CD14-positive monocyte (primary cell): ENCODE results near the gene KLK3. TPM values are rescaled to one million over a fixed set of nuclear protein-coding genes. Genes with fewer than 3 reads are reported as not detected.
A peak's percentile ranks its signal among the peaks of the same experiment; 100 is the strongest.

ENCODE experiments used
- DNase-seq, 3 donors: peaks; one replicate each; pipeline ENCODE4 v3.0.0-alpha.2; 2011 to 2022
- H2AFZ ChIP-seq: 2 replicates; pipeline ENCODE4 v1.6.0; 2012; ENCODE audit warnings: mild to moderate bottlenecking, low read depth, low read length, inconsistent platforms; ENCODE audit not compliant: insufficient read depth, poor library complexity, severe bottlenecking
- H3K27ac ChIP-seq, 2 donors: 1 replicate in 1 of 2; 2 replicates in 1 of 2; pipeline ENCODE4 v1.5.1; 2012 to 2013; ENCODE audit warnings: low read length in 2 of 2, control low read depth in 1 of 2, inconsistent platforms in 1 of 2, low read depth in 1 of 2, mild to moderate bottlenecking in 1 of 2
- H3K27me3 ChIP-seq, 2 donors: one replicate each; pipeline versions ENCODE4 v1.6.0 to v1.6.1; 2011 to 2013; ENCODE audit warnings: low read length in 2 of 2; ENCODE audit not compliant: control insufficient read depth in 2 of 2, insufficient read depth in 2 of 2
- H3K36me3 ChIP-seq, 2 donors: replicated peaks in 1 of 2; 1 replicate in 1 of 2; 2 replicates in 1 of 2; pipeline versions ENCODE4 v1.5.1 to v1.6.1; 2012 to 2013; ENCODE audit warnings: low read length in 2 of 2, control low read depth in 1 of 2, inconsistent platforms in 1 of 2, mild to moderate bottlenecking in 1 of 2; ENCODE audit not compliant: insufficient read depth in 2 of 2, control insufficient read depth in 1 of 2
- H3K4me1 ChIP-seq, 2 donors: 1 replicate in 1 of 2; 2 replicates in 1 of 2; pipeline versions ENCODE4 v1.5.1 to v1.6.1; 2012 to 2013; ENCODE audit warnings: low read length in 2 of 2, control low read depth in 1 of 2, inconsistent platforms in 1 of 2, mild to moderate bottlenecking in 1 of 2, moderate library complexity in 1 of 2; ENCODE audit not compliant: insufficient read depth in 2 of 2, control insufficient read depth in 1 of 2
- H3K4me2 ChIP-seq: replicated peaks from 2 replicates; pipeline ENCODE3; 2012; ENCODE audit warnings: low read length, moderate library complexity, mild to moderate bottlenecking; ENCODE audit not compliant: poor library complexity, severe bottlenecking; ENCODE audit errors: extremely low read depth
- H3K4me3 ChIP-seq, 3 experiments: fragments of 200-600 bp in 1 of 3; sonication (generic) in 1 of 3; replicated peaks in 1 of 3; 1 replicate in 2 of 3; 2 replicates in 1 of 3; pipeline ENCODE4 v1.5.1; 2011 to 2013; ENCODE audit warnings: low read length in 3 of 3, mild to moderate bottlenecking in 3 of 3, control low read depth in 2 of 3, low read depth in 2 of 3, inconsistent platforms in 1 of 3, moderate library complexity in 1 of 3
- H3K79me2 ChIP-seq: 2 replicates; pipeline ENCODE4 v1.6.0; 2012; ENCODE audit warnings: mild to moderate bottlenecking, control low read depth, inconsistent platforms, low read length, moderate library complexity; ENCODE audit not compliant: insufficient read depth
- H3K9ac ChIP-seq: 2 replicates; pipeline ENCODE4 v1.6.0; 2017; ENCODE audit warnings: low read length, mild to moderate bottlenecking; ENCODE audit not compliant: insufficient read depth, poor library complexity, severe bottlenecking
- H3K9me3 ChIP-seq, 2 donors: replicated peaks in 1 of 2; 1 replicate in 1 of 2; 2 replicates in 1 of 2; pipeline versions ENCODE4 v1.5.1 to v1.6.1; 2012 to 2013; ENCODE audit warnings: low read length in 2 of 2, control low read depth in 1 of 2; ENCODE audit not compliant: control insufficient read depth in 1 of 2, insufficient read depth in 1 of 2
- H4K20me1 ChIP-seq: 2 replicates; pipeline ENCODE4 v1.6.0; 2012; ENCODE audit warnings: mild to moderate bottlenecking, low read length, control low read depth, moderate library complexity; ENCODE audit not compliant: insufficient read depth
- H3K27ac Mint-ChIP-seq, 7 donors: one replicate each; pipeline ENCODE4 v1.8.0; 2020; ENCODE audit warnings: mild to moderate bottlenecking in 7 of 7, mixed read lengths in 7 of 7, moderate library complexity in 6 of 7, inconsistent platforms in 2 of 7
- H3K27me3 Mint-ChIP-seq, 3 donors: one replicate each; pipeline ENCODE4 v1.8.0; 2021 to 2022; ENCODE audit warnings: low read depth in 3 of 3, mild to moderate bottlenecking in 3 of 3, mixed read lengths in 3 of 3, moderate library complexity in 3 of 3, inconsistent platforms in 1 of 3
- H3K36me3 Mint-ChIP-seq, 2 donors: one replicate each; pipeline ENCODE4 v1.8.0; 2020; ENCODE audit warnings: mixed read lengths in 2 of 2, inconsistent platforms in 1 of 2, mild to moderate bottlenecking in 1 of 2
- H3K4me1 Mint-ChIP-seq: one replicate; pipeline ENCODE4 v1.8.0; 2020; ENCODE audit warnings: mild to moderate bottlenecking, mixed read lengths
- H3K4me3 Mint-ChIP-seq, 2 donors: one replicate each; pipeline ENCODE4 v1.8.0; 2020; ENCODE audit warnings: mild to moderate bottlenecking in 2 of 2, mixed read lengths in 2 of 2, moderate library complexity in 1 of 2
- H3K9me3 Mint-ChIP-seq, 7 donors: one replicate each; pipeline ENCODE4 v1.8.0; 2020 to 2022; ENCODE audit warnings: mixed read lengths in 7 of 7, mild to moderate bottlenecking in 6 of 7, moderate library complexity in 6 of 7, inconsistent platforms in 2 of 7
- WGBS: methylation state at CpG from one replicate; pipeline ENCODE4 v1.1.5; 2013; ENCODE audit warnings: missing lambda C conversion rate; ENCODE audit not compliant: insufficient coverage; 5-methylcytosine and 5-hydroxymethylcytosine counted together
- intact Hi-C, 2 donors: fragments of 100-400 bp; cut with micrococcal nuclease; formaldehyde crosslinking; loops; one replicate each; pipeline versions ENCODE4 v1.15.0 to v1.15.1; 2023
- polyA plus RNA-seq, 3 donors: library from polyadenylated mRNA; depleted of rRNA in 1 of 3; unstranded in 2 of 3; stranded (reverse) in 1 of 3; fragments of 300-500 nt in 2 of 3; fragments of >200 nt in 1 of 3; fragmentation: Illumina TruSeq in 2 of 3; gene quantifications; 1 replicate in 2 of 3; 2 replicates in 1 of 3; pipeline ENCODE4 v1.2.3, GENCODE V29; 2012 to 2021
- TF ChIP-seq, protein P1 (sequence below): fragments of 200-600 bp; IDR thresholded peaks from one replicate; pipeline ENCODE4 v1.8.0; 2022; ENCODE audit warnings: antibody characterized with exemption, mild to moderate bottlenecking

The KLK3 gene
- polyA plus RNA-seq, 3 donors: not detected

DNA sequence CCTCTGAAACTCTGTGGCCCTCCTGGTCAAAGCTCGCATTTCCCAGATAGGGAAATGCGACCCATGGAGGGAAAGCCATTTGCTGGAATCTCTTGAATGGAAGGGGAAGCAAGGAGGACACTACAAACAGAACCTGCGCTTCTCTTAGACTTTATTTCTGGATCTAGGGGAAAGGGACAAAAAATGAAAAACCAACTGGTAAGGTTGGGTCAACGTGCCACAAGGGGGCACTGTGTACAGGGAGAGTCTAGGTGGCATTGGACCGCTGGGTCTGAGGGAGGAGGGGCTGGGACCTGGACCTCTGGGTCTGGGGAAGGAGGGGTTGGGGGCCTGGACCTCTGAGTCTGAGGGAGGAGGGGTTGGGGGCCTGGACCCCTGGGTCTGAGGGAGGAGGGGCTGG, 51.5 kb downstream of the KLK3 start:
- no peak overlapping the region for H3K27ac ChIP-seq
- WGBS: 32% methylated on average over 3 of the region's 5 CpGs
- Mint-ChIP-seq H3K27ac (no peak overlapping the region), H3K36me3 (no peaks in the 10 kb centered on the region), H3K9me3 (peaks cover 2 to 12% (median 7%) of the 10 kb centered on the region in 7 donors), H3K4me1 (peaks cover 5% of the 10 kb centered on the region), H3K4me3 (no peak overlapping the region), H3K27me3 (peaks cover 5 to 35% (median 9%) of the 10 kb centered on the region in 3 donors)
- H3K4me2 ChIP-seq: no peak overlapping the region
- H3K4me1 ChIP-seq: peaks cover 0 to 7% of the 10 kb centered on the region in 2 donors
- peaks cover 6 to 36% of the 10 kb centered on the region in 2 donors for H3K27me3 ChIP-seq
- H3K4me3 ChIP-seq: no peak overlapping the region
- TF ChIP-seq, protein P1, sequence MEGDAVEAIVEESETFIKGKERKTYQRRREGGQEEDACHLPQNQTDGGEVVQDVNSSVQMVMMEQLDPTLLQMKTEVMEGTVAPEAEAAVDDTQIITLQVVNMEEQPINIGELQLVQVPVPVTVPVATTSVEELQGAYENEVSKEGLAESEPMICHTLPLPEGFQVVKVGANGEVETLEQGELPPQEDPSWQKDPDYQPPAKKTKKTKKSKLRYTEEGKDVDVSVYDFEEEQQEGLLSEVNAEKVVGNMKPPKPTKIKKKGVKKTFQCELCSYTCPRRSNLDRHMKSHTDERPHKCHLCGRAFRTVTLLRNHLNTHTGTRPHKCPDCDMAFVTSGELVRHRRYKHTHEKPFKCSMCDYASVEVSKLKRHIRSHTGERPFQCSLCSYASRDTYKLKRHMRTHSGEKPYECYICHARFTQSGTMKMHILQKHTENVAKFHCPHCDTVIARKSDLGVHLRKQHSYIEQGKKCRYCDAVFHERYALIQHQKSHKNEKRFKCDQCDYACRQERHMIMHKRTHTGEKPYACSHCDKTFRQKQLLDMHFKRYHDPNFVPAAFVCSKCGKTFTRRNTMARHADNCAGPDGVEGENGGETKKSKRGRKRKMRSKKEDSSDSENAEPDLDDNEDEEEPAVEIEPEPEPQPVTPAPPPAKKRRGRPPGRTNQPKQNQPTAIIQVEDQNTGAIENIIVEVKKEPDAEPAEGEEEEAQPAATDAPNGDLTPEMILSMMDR: peak; percentile 36
- no peaks in the 10 kb centered on the region for H3K79me2 ChIP-seq
- no peaks in the 10 kb centered on the region for H3K36me3 ChIP-seq
- H3K9ac ChIP-seq: no peak overlapping the region
- peaks cover 0 to 7% of the 10 kb centered on the region in 2 donors for H3K9me3 ChIP-seq
- no peaks in the 10 kb centered on the region for H4K20me1 ChIP-seq
- H2AFZ ChIP-seq: no peak overlapping the region
- no peak for DNase-seq
- intact Hi-C loops: no loop called here

DNA sequence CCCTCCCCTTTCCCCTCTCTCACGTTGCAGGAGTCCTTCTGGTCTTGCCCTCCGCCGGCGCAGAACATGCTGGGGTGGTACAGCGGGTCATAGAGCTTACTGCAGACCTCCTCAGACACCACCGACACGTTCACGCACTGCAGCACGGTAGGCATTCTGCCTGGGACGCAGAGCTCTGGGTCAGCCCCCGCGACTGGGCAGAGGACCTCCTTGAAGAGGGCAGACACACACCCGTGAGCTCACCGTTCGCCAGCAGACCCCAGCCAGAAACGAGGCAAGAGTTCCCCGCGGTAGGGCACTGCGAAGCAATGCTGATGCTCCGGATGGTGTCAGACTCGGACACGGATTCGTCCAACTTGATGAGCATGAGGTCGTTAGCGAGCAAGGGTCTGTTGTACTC, 53.6 kb downstream of the KLK3 start:
- Mint-ChIP-seq H3K9me3 (peaks cover 2 to 12% (median 8%) of the 10 kb centered on the region in 7 donors), H3K4me3 (peak overlapping the region in 1 of 2 donors; percentile 26), H3K27ac (no peak overlapping the region), H3K4me1 (peaks cover 5% of the 10 kb centered on the region), H3K27me3 (peaks cover 5 to 33% (median 9%) of the 10 kb centered on the region in 3 donors), H3K36me3 (no peaks in the 10 kb centered on the region)
- Histone ChIP-seq H3K27ac (no peak overlapping the region), H3K9me3 (peaks cover 6 to 7% of the 10 kb centered on the region in 2 donors), H3K4me3 (no peak overlapping the region), H3K27me3 (peaks cover 22 to 57% of the 10 kb centered on the region in 2 donors), H4K20me1 (no peaks in the 10 kb centered on the region), H3K36me3 (no peaks in the 10 kb centered on the region), H2AFZ (no peak overlapping the region), H3K4me2 (no peak overlapping the region), H3K9ac (no peak overlapping the region), H3K79me2 (no peaks in the 10 kb centered on the region), H3K4me1 (peaks cover 0 to 7% of the 10 kb centered on the region in 2 donors)
- WGBS: 71% methylated on average over 25 of the region's 25 CpGs
- intact Hi-C loops: no loop called here
- TF ChIP-seq, protein P1: no peak
- DNase-seq: no peak
